Daoy (cell line): ENCODE results near the gene EPHA10. TPM values are rescaled to one million over a fixed set of nuclear protein-coding genes. Genes with fewer than 3 reads are reported as not detected.
"Not testable (repeated sequence)": the region's sequence is repeated elsewhere in the genome, so short reads cannot be mapped to it uniquely, and the experiment has no call there.

Source experiments
- DNase-seq: peaks from one replicate; pipeline ENCODE4 v3.0.0-alpha.2; 2015; ENCODE audit warnings: low read depth
- total RNA-seq: library from RNA; depleted of rRNA; stranded (reverse); fragments of >200 nt; shearing (Covaris generic); gene quantifications from 2 replicates; pipeline ENCODE4 v1.2.3, GENCODE V29; 2014

Gene EPHA10
- total RNA-seq, 1 experiment from 2014 or later: not detected

DNA sequence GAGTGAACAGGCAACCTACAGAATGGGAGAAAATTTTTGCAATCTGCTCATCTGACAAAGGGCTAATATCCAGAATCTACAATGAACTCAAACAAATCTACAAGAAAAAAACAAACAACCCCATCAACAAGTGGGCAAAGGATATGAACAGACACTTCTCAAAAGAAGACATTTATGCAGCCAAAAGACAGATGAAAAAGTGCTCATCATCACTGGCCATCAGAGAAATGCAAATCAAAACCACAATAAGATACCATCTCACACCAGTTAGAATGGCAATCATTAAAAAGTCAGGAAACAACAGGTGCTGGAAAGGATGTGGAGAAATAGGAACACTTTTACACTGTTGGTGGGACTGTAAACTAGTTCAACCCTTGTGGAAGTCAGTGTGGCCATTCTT, 6.5 kb upstream of the EPHA10 start:
- not testable (repeated sequence) for DNase-seq

DNA sequence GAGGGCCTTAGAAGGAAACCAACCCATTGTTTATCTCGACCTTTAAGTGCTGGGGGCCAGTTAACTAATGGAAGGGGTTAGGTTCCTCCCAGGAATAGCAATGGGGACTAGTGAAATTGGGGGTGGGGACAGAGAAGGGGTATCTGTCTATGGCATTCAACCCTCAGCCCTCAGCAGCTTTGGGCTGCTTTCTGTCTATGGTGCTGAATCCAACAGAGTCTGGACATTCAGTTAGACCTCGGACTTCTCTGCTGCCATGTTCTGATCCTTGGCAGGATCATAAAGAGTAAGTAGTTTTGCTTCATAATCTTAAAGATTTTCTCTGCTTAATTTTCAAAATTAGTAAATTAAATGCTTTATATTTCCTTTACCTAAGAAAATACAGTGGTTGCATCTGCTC, 2.6 kb upstream of the EPHA10 start:
- DNase-seq: no peak

- DNase-seq: peak; percentile 32
Observed at GRCh38 chr1:37765916-37766664, 1.2 kb upstream of the EPHA10 start.

- DNase-seq: peak; percentile 61
Observed at GRCh38 chr1:37764414-37764825, 500 bp downstream of the EPHA10 start.

DNA sequence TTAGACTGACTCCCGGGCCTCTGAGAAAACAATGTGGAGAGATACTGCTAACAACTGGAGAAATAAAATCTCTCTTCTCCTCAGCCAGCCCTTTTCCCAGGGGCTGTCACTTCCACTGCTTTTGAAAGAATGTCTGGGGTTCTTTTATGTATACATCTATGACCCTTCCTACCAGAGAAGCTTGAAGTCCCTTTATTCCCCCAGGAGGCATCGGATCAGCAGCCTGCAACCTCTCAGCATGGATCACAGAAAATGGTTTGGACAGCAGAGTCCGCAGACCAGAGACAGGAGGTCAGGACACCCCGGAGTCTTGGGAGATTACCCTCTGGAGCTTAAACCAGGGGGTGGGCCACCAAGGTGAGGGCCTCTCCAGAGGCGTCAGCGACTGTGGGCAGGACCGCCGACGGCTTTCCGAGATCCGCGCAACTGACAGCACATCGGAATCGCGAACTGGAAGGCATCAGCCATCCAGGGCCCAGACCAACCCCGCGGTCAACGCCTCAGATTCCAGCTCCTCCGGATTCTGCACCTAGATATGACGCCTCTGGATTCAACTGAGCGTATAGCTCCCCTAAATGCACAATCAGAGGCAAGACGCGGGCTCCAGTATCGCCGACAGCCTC, 1.0 kb downstream of the EPHA10 start:
- DNase-seq: no peak

GRCh38 chr1:37762516-37762915, 2.4 kb downstream of the EPHA10 start:
- no peak for DNase-seq

DNA sequence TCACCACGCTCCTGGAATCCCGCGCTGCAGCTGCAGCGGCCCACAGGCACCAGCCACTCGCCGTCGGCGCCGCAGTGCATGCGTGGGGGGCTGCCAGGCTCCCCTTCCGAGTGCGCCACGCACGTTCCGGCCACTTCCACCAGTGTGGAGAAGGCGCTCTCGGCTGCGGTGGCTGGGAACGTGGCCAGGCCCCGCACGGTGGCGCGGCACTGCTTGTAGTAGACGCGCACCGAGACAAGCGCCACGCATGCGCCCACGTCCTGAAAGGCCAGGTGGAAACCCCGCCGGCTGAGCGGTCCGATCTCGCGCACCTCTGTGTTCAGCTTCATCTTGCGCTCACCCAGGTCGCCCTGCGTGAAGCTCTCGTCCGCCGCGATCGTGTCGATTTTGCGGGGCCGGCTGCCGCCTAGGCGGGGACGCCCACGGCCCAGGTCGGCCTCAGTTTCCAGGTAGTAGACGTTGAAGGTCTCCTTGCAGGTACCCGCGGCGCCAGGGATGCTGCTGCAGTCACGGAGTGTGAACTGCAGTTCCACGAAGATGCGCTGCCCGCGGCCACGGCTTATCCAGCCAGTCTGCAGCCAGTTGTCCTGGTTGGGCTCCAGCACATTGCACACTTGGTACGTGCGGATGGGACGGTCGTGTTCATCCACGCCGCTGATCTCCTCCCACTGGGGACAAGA, 3.4 kb downstream of the EPHA10 start:
- DNase-seq: no peak

DNA sequence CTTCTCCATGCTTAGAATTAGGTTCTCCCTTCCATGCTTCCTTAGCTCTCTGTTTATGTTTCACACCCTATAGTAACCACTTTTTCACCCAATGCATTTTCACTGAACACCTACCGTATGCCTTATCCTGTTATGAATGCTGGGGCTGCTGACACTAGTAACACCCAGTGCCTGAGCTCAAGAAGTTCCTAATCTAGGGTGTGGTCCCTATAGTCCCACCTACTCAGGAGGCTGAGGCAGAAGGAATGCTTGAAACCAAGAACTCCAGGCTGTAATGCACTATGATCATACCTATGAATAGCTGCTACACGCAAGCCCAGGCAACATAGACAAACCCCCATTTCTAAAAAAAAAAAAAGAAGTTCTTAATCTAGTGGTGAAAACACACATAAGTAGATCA, 5.5 kb downstream of the EPHA10 start:
- DNase-seq: no peak

GRCh38 chr1:37755951-37756560, 8.9 kb downstream of the EPHA10 start:
- DNase-seq: no peak

- DNase-seq: peak; percentile 40
Observed at GRCh38 chr1:37755290-37755689, 9.6 kb downstream of the EPHA10 start.

DNA sequence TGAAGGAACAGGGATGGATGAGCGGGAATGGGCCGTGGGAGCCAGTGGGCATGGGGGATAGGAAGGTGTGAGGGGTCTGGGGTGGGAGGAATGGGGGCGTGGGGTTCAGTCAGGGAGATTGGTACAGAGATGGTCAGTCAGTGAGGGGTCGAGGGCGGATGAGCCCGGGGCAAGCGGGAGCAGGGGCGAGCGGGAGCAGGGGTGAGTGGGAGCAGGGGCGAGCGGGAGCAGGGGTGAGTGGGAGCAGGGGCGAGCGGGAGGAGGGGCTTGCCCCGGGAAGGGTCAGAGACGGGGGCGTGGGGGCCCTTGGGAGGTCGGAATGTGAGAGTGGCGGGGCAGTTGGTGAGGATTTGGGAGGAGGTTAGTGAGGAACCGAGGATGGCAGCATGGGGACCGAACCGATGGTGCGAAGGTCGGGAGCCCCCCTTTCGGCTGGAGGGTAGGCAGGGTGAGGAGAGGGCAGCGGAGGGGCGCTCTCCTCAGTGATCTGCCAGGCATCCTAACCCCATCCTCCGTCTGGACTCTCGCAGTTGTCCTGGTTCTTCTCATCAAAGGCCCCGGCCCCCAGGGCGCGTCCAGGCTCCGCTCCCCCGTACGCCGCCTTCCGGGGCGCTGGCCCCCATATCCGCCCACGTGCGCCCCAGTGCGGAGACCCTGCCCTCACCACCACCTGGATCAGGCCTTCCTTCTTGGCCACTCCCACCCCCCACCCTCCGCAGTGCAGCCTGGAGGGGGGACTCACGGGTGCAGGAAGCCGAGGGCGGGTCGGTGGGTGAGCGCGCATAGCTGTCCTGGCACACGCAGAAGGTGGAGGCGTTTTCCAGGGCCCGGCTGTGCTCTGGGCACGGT, 11.2 kb downstream of the EPHA10 start:
- no peak for DNase-seq

- peak; percentile 47 for DNase-seq
Observed at GRCh38 chr1:37752583-37753471, 12.1 kb downstream of the EPHA10 start.

GRCh38 chr1:37752213-37752582, 12.7 kb downstream of the EPHA10 start:
- no peak for DNase-seq

GRCh38 chr1:37748565-37748964, 16.4 kb downstream of the EPHA10 start:
- DNase-seq: no peak

DNA sequence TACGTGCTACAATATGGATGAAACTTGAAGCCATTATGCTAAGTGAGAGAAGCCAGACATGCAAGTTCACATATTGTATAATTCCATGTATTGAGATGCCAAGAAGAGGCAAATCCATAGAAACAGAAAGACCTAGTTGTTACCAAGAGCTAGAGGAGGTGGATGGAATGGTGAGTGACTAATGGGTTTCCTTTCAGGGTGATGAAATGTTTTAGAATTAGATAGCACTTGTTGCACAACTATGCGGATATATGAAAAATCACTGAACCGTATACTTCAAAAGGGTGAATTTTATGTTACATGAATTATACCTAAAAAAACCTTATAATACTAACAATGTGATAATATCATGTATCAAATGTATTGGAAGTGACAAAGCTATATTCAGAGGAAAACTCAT, 18.1 kb downstream of the EPHA10 start:
- DNase-seq: no peak

DNA sequence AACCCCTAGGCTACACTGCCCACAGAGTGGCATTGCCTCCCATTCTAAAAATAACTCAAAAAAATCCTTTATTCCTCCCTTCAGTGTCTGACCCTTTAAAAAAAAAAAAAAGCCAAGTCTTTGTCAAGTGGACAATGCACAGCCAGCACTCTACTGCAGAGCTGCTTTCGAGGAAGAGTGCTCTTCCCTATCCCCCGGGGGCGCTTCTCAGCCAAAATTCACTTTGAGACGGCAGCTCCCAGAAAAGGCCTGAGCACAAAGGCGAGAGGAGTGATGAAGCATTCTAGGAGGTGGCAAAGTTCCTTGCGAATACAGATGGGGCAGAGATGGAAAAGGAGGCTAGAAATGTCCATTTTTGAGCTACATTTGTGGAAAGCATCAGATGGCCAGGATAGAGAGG, 23.3 kb downstream of the EPHA10 start:
- DNase-seq: no peak

DNA sequence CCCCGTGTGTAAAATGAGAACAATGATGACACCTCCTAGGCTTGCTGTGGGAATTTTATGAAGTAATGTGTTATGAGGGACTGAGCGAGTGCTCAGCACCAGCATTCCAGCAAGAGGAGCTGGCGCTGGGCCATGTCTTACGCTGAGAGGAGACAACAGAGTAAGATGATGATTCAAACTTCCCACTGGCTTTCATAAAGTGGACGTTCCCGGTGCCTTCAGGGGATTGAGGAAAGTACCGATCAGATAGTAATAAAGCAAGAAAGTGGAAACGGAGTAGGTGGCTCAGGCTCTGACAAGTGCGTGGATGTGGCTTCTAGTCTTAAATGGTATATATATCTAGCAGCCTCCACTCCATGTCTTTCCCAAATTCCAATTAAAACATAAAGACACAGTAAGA, 23.8 kb downstream of the EPHA10 start:
- DNase-seq: peak; percentile 71

DNA sequence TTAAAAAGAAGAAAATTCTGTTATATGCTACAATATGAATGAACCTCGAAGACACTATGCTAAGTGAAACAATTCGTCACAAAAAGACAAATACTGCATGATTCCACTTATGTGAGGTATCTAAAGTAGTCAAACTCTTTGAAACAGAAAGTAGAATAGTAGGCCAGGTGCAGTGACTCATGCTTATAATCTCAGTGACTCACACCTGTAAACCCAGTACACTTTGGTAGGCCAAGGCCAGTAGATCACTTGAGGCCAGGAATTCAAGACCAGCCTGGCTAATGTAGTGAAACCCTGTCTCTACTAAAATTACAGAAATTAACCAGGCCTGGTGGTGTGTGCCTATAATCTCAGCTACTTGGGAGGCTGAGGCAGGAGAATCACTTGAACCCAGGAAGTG, 25.7 kb downstream of the EPHA10 start:
- peak; percentile 66 for DNase-seq

DNA sequence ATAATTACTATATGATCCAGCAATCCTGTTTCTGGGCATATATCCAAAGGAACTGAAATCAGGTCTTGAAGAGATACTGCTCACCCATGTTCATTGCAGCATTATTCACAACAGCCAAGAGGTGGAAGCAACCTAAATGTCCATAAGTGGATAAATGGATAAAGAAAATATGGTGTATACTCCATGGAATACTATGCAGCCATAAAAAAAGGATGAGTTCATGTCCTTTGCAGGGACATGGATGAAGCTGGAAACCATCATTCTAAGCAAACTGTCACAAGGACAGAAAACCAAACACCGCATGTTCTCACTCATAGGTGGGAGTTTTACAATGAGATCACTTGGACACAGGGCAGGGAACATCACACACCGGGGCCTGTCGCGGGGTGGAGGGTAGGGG, 26.3 kb downstream of the EPHA10 start:
- not testable (repeated sequence) for DNase-seq

GRCh38 chr1:37737975-37738374, 26.9 kb downstream of the EPHA10 start:
- DNase-seq: not testable (repeated sequence)
